HG02870 (cell line): ENCODE data around the gene TLCD3A.

Experiments used
- ATAC-seq: cut with Tn5 transposase; IDR thresholded peaks from one replicate; pipeline ENCODE4 v1.9.1; 2021; ENCODE audit warnings: mild to moderate bottlenecking, moderate library complexity; ENCODE audit not compliant: unreplicated experiment

TLCD3A gene

GRCh38 chr17:705863-706262, 26.5 kb upstream of the TLCD3A start:
- ATAC-seq = no peak

GRCh38 chr17:708132-708531, 24.3 kb upstream of the TLCD3A start:
- no peak for ATAC-seq

GRCh38 chr17:718075-718474, 14.3 kb upstream of the TLCD3A start:
- ATAC-seq = no peak

GRCh38 chr17:720706-721539, 11.5 kb upstream of the TLCD3A start:
- ATAC-seq = no peak

- ATAC-seq = no peak
Measured at GRCh38 chr17:721540-721937, 10.9 kb upstream of the TLCD3A start.

GRCh38 chr17:725084-725483, 7.3 kb upstream of the TLCD3A start:
- ATAC-seq = no peak

GRCh38 chr17:725746-726145, 6.7 kb upstream of the TLCD3A start:
- no peak for ATAC-seq

- ATAC-seq = no peak
Measured at GRCh38 chr17:726271-726919, 6.0 kb upstream of the TLCD3A start.

- ATAC-seq = no peak
Measured at GRCh38 chr17:728911-729310, 3.5 kb upstream of the TLCD3A start.

- no peak for ATAC-seq
Measured at GRCh38 chr17:731644-732066, 741 bp upstream of the TLCD3A start.

GRCh38 chr17:732902-733720, 715 bp downstream of the TLCD3A start:
- peak; percentile 32 for ATAC-seq

GRCh38 chr17:733743-734142, 1.3 kb downstream of the TLCD3A start:
- no peak for ATAC-seq

- no peak for ATAC-seq
Measured at GRCh38 chr17:737561-738113, 5.2 kb downstream of the TLCD3A start.

GRCh38 chr17:740240-741017, 8.0 kb downstream of the TLCD3A start:
- ATAC-seq = peak; percentile 72

- ATAC-seq = no peak
Measured at GRCh38 chr17:742147-742793, 9.9 kb downstream of the TLCD3A start.

- no peak for ATAC-seq
Measured at GRCh38 chr17:743139-743538, 10.7 kb downstream of the TLCD3A start.

GRCh38 chr17:744937-745336, 12.5 kb downstream of the TLCD3A start:
- no peak for ATAC-seq

- ATAC-seq = no peak
Measured at GRCh38 chr17:745406-745805, 13.0 kb downstream of the TLCD3A start.

- ATAC-seq = no peak
Measured at GRCh38 chr17:746181-746580, 13.8 kb downstream of the TLCD3A start.
